H9 (cell line): ENCODE results near the gene CHORDC1. TPM values are rescaled to one million over a fixed set of nuclear protein-coding genes. Genes with fewer than 3 reads are reported as not detected.

Experiments
- DNase-seq: peaks from one replicate; pipeline ENCODE4 v3.0.0-alpha.2; 2017
- H2AFZ ChIP-seq: one replicate; pipeline ENCODE4 v1.6.1; 2013; ENCODE audit warnings: mild to moderate bottlenecking, low read length, control low read depth, moderate library complexity
- H2AK5ac ChIP-seq: 2 replicates; pipeline ENCODE4 v1.6.1; 2013; ENCODE audit warnings: low read length, control low read depth, mixed read lengths; ENCODE audit not compliant: insufficient read length
- H2BK120ac ChIP-seq: one replicate; pipeline ENCODE4 v1.6.1; 2013; ENCODE audit warnings: low read depth, mild to moderate bottlenecking, low read length, control low read depth, inconsistent platforms; ENCODE audit not compliant: poor library complexity, severe bottlenecking
- H2BK12ac ChIP-seq: 2 replicates; pipeline ENCODE4 v1.6.1; 2013; ENCODE audit warnings: low read length, control low read depth, mixed read lengths, low read depth; ENCODE audit not compliant: insufficient read length
- H2BK15ac ChIP-seq: 2 replicates; pipeline ENCODE4 v1.6.1; 2013; ENCODE audit warnings: low read depth, low read length, control low read depth
- H2BK20ac ChIP-seq: one replicate; pipeline ENCODE4 v1.6.1; 2013; ENCODE audit warnings: low read depth, mild to moderate bottlenecking, low read length, control low read depth, inconsistent platforms; ENCODE audit not compliant: poor library complexity, severe bottlenecking
- H2BK5ac ChIP-seq: 2 replicates; pipeline ENCODE4 v1.6.1; 2013; ENCODE audit warnings: low read length, control low read depth, mixed read lengths; ENCODE audit not compliant: insufficient read length
- H3K14ac ChIP-seq: 2 replicates; pipeline ENCODE4 v1.6.1; 2013; ENCODE audit warnings: low read length, control low read depth; ENCODE audit not compliant: insufficient read depth
- H3K18ac ChIP-seq: 2 replicates; pipeline ENCODE4 v1.6.1; 2013; ENCODE audit warnings: low read depth, mild to moderate bottlenecking, mixed read lengths, low read length, control low read depth; ENCODE audit not compliant: insufficient read length
- H3K23ac ChIP-seq: 2 replicates; pipeline ENCODE4 v1.6.1; 2013; ENCODE audit warnings: low read length, control low read depth, mixed read lengths, low read depth; ENCODE audit not compliant: insufficient read length
- H3K23me2 ChIP-seq: 2 replicates; pipeline ENCODE4 v1.6.1; 2013; ENCODE audit warnings: low read depth, mild to moderate bottlenecking, mixed read lengths, low read length, control low read depth; ENCODE audit not compliant: insufficient read length, poor library complexity, severe bottlenecking
- H3K27ac ChIP-seq: 2 replicates; pipeline ENCODE4 v1.5.1; 2013; ENCODE audit warnings: low read length, control low read depth, mixed read lengths, low read depth; ENCODE audit not compliant: insufficient read length
- H3K27me3 ChIP-seq: 2 replicates; pipeline ENCODE4 v1.6.1; 2013; ENCODE audit warnings: low read length, control low read depth, inconsistent platforms; ENCODE audit not compliant: insufficient read depth
- H3K4ac ChIP-seq: 2 replicates; pipeline ENCODE4 v1.6.1; 2013; ENCODE audit warnings: low read depth, mild to moderate bottlenecking, control low read depth, inconsistent platforms, low read length, moderate library complexity
- H3K4me1 ChIP-seq: 2 replicates; pipeline ENCODE4 v1.6.1; 2013; ENCODE audit warnings: low read length, control low read depth, inconsistent platforms; ENCODE audit not compliant: insufficient read depth
- H3K4me2 ChIP-seq: 2 replicates; pipeline ENCODE4 v1.6.1; 2013; ENCODE audit warnings: low read length, control low read depth, mixed read lengths; ENCODE audit not compliant: insufficient read length, insufficient read depth
- H3K56ac ChIP-seq: 2 replicates; pipeline ENCODE4 v1.6.1; 2013; ENCODE audit warnings: low read depth, mild to moderate bottlenecking, mixed read lengths, low read length, control low read depth; ENCODE audit not compliant: insufficient read length
- H3K79me1 ChIP-seq: 2 replicates; pipeline ENCODE4 v1.6.1; 2013; ENCODE audit warnings: low read depth, mild to moderate bottlenecking, moderate library complexity, low read length, control low read depth, inconsistent platforms; ENCODE audit not compliant: insufficient read depth, poor library complexity, severe bottlenecking
- H3K79me2 ChIP-seq: 2 replicates; pipeline ENCODE4 v1.6.1; 2013; ENCODE audit warnings: low read length, control low read depth, inconsistent platforms; ENCODE audit not compliant: insufficient read depth
- H3K9ac ChIP-seq: 2 replicates; pipeline ENCODE4 v1.6.1; 2013; ENCODE audit warnings: low read length, control low read depth, mixed read lengths; ENCODE audit not compliant: insufficient read length; ENCODE audit errors: extremely low read depth
- H3K9me3 ChIP-seq: one replicate; pipeline ENCODE4 v1.6.1; 2013; ENCODE audit warnings: low read depth, low read length, inconsistent platforms; ENCODE audit not compliant: control insufficient read depth
- H3T11ph ChIP-seq: one replicate; pipeline ENCODE4 v1.6.1; 2013; ENCODE audit warnings: mild to moderate bottlenecking, low read length, control low read depth, inconsistent platforms
- H4K20me1 ChIP-seq: one replicate; pipeline ENCODE4 v1.6.1; 2013; ENCODE audit not compliant: control insufficient read depth, insufficient read length, insufficient read depth
- H4K5ac ChIP-seq: 2 replicates; pipeline ENCODE4 v1.6.1; 2013; ENCODE audit warnings: low read depth, mild to moderate bottlenecking, mixed read lengths, low read length, control low read depth; ENCODE audit not compliant: insufficient read length
- H4K8ac ChIP-seq: replicated peaks from 2 replicates; pipeline ENCODE4 v1.6.1; 2013; ENCODE audit warnings: low read length, control low read depth, mixed read lengths, low read depth; ENCODE audit not compliant: insufficient read length
- H4K91ac ChIP-seq: 2 replicates; pipeline ENCODE4 v1.6.1; 2013; ENCODE audit warnings: low read depth, mild to moderate bottlenecking, moderate library complexity, mixed read lengths, low read length, control low read depth; ENCODE audit not compliant: insufficient read length
- H3K27ac Mint-ChIP-seq, 3 experiments: 2 replicates in 2 of 3; 3 replicates in 1 of 3; pipeline ENCODE4 v1.8.0; 2020 to 2021; ENCODE audit warnings: mixed read lengths in 3 of 3, mild to moderate bottlenecking in 1 of 3, moderate library complexity in 1 of 3
- H3K27me3 Mint-ChIP-seq: 2 replicates; pipeline ENCODE4 v1.8.0; 2021; ENCODE audit warnings: low read depth, mild to moderate bottlenecking, moderate library complexity, mixed read lengths
- H3K36me3 Mint-ChIP-seq, 3 experiments: 2 replicates in 2 of 3; 3 replicates in 1 of 3; pipeline ENCODE4 v1.8.0; 2020 to 2021; ENCODE audit warnings: low read depth in 3 of 3, mixed read lengths in 3 of 3; ENCODE audit not compliant: insufficient read depth in 1 of 3
- H3K4me1 Mint-ChIP-seq, 2 experiments: 2 replicates each; pipeline ENCODE4 v1.8.0; 2020; ENCODE audit warnings: mixed read lengths in 2 of 2
- H3K4me3 Mint-ChIP-seq, 2 experiments: 2 replicates in 1 of 2; 3 replicates in 1 of 2; pipeline ENCODE4 v1.8.0; 2020 to 2021; ENCODE audit warnings: mild to moderate bottlenecking in 2 of 2, mixed read lengths in 2 of 2, moderate library complexity in 1 of 2
- H3K9me3 Mint-ChIP-seq, 2 experiments: 2 replicates in 1 of 2; 3 replicates in 1 of 2; pipeline ENCODE4 v1.8.0; 2020; ENCODE audit warnings: mild to moderate bottlenecking in 2 of 2, mixed read lengths in 2 of 2, moderate library complexity in 1 of 2
- CTCF ChIP-seq: fragments of 200-600 bp; sonication (generic); conservative IDR thresholded peaks from 3 replicates; pipeline ENCODE4 v1.8.0; 2021; ENCODE audit warnings: antibody characterized with exemption, mild to moderate bottlenecking
- WGBS: extraction: QIAGEN DNeasy Blood & Tissue Kit; methylation state at CpG from one replicate; pipeline ENCODE4 v1.1.7; 2013; ENCODE audit warnings: missing lambda C conversion rate, low lambda C conversion rate, mixed read lengths; ENCODE audit not compliant: insufficient read length; ENCODE audit errors: extremely low coverage; 5-methylcytosine and 5-hydroxymethylcytosine counted together
- total RNA-seq: library from RNA; stranded (reverse); gene quantifications from 2 replicates; pipeline ENCODE4 v1.2.1, GENCODE V29; 2021

The CHORDC1 gene
- total RNA-seq, 1 experiment from 2014 or later = 77.7 TPM

GRCh38 chr11:90223248-90223585 lies 368 bp upstream of the CHORDC1 start:
- H4K8ac ChIP-seq = no peak overlapping the region
- no peak overlapping the region for H3K27ac ChIP-seq
- no peaks in the 10 kb centered on the region for H3K9me3 ChIP-seq
- H2BK5ac ChIP-seq = no peak overlapping the region
- peaks cover 9 to 22% (median 19%) of the 10 kb centered on the region in 3 experiments for H3K36me3 Mint-ChIP-seq
- H2AFZ ChIP-seq = peak overlapping the region; percentile 82
- no peak overlapping the region for H4K91ac ChIP-seq
- H4K20me1 ChIP-seq = no peaks in the 10 kb centered on the region
- no CpG with 5 or more reads among the region's 12 CpGs for WGBS
- H3K9ac ChIP-seq = peak overlapping the region; percentile 56
- peaks cover 50 to 60% of the 10 kb centered on the region in 2 experiments for H3K4me1 Mint-ChIP-seq
- H3K79me2 ChIP-seq = peaks cover 38% of the 10 kb centered on the region; the same call in 1 of the 2 replicates
- no peak overlapping the region for H2BK120ac ChIP-seq
- no peak overlapping the region for H3K56ac ChIP-seq
- H3K4me3 Mint-ChIP-seq = peak overlapping the region; percentile 99 to 100
- H3K27me3 Mint-ChIP-seq = no peaks in the 10 kb centered on the region
- H3K4ac ChIP-seq = no peak overlapping the region
- H3K9me3 Mint-ChIP-seq = peaks cover 5 to 12% of the 10 kb centered on the region in 2 experiments; a peak in 4 of 5 replicates
- H2AK5ac ChIP-seq = no peak overlapping the region
- no peaks in the 10 kb centered on the region for H3K27me3 ChIP-seq
- no peak for TF ChIP-seq CTCF
- H3K4me1 ChIP-seq = peaks cover 2% of the 10 kb centered on the region; the same call in 1 of the 2 replicates
- H2BK15ac ChIP-seq = no peak overlapping the region
- no peak overlapping the region for H2BK12ac ChIP-seq
- no peak overlapping the region for H3K18ac ChIP-seq
- no peak overlapping the region for H2BK20ac ChIP-seq
- H3K23me2 ChIP-seq = peaks cover 6% of the 10 kb centered on the region
- DNase-seq = no peak
- peak overlapping the region; percentile 44 for H3K14ac ChIP-seq
- H3K27ac Mint-ChIP-seq = peak overlapping the region; percentile 70 to 95 (median 89); a peak in 5 of 7 replicates
- H3T11ph ChIP-seq = no peak overlapping the region
- H3K4me2 ChIP-seq = peak overlapping the region; percentile 97
- no peaks in the 10 kb centered on the region for H3K79me1 ChIP-seq
- H3K23ac ChIP-seq = no peak overlapping the region
- H4K5ac ChIP-seq = no peak overlapping the region
